ENCODE measurements around the gene PPIP5K1. TPM values are rescaled to one million over a fixed set of nuclear protein-coding genes. Genes with fewer than 3 reads are reported as not detected.

Gene PPIP5K1
- total RNA-seq, 1 donor from 2014 or later: 62.4 TPM

- H3K27ac Mint-ChIP-seq: peak overlapping the region; percentile 89
- no peaks in the 10 kb centered on the region for H3K9me3 Mint-ChIP-seq
- H3K4me1 Mint-ChIP-seq (ENCODE audit: low read depth): peaks cover 47% of the 10 kb centered on the region
- DNase-seq (ENCODE audit: low spot score): peak; percentile 99
- peak overlapping the region; percentile 89 for H3K4me3 Mint-ChIP-seq (ENCODE audit: low read depth)
- peaks cover 12% of the 10 kb centered on the region for H3K27me3 Mint-ChIP-seq (ENCODE audit: low read depth)
- peaks cover 6% of the 10 kb centered on the region for H3K36me3 Mint-ChIP-seq (ENCODE audit: low read depth)
- intact Hi-C loops (cut with micrococcal nuclease): loop anchor here (1.0 to 2.0 kb wide), 3 partner anchors 17 to 180 kb away; partner anchors contain the start of genes LCMT2 and TP53BP1
Measured at GRCh38 chr15:43510200-43511011, 79.6 kb downstream of the PPIP5K1 start.

GRCh38 chr15:43509660-43510199, 80.3 kb downstream of the PPIP5K1 start:
- Mint-ChIP-seq H3K4me3 (ENCODE audit: low read depth) (peak overlapping the region; percentile 89), H3K27ac (peak overlapping the region; percentile 89), H3K4me1 (ENCODE audit: low read depth) (peaks cover 45% of the 10 kb centered on the region), H3K27me3 (ENCODE audit: low read depth) (peaks cover 12% of the 10 kb centered on the region), H3K9me3 (no peaks in the 10 kb centered on the region), H3K36me3 (ENCODE audit: low read depth) (peaks cover 6% of the 10 kb centered on the region)
- intact Hi-C loops (cut with micrococcal nuclease): loop anchor here (1.0 to 2.0 kb wide), 3 partner anchors 16 to 179 kb away; partner anchors contain the start of genes LCMT2 and TP53BP1
- DNase-seq (ENCODE audit: low spot score): no peak

DNA sequence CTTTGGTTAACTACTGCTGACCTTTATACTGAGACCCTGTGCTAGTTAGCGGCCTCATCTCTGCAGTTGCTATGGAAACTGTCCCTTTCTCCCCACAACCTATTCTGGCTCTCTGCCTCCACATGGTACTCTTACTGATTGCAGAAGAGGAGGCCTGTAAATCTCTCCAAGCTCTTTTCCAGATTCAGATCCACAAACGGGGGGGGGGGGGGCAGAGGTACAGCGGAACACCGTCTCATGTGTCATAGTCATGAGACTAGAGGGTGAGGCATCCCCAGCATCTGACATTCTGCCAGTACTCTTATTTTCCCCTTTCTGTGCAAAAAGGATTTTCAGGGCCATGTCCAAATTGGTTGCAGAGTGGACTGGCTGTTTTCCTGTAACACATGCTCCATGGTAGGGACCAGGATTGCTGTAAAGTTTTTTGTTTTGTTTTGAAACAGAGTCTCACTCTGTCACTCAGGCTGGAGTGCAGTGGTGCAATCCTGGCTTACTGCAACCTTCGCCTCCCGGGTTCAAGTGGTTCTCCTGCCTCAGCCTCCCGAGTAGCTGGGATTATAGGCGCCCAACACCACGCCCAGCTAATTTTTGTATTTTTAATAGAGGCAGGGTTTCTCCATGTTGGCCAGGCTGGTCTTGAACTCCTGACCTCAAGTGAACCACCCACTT, 80.9 kb downstream of the PPIP5K1 start:
- H3K9me3 Mint-ChIP-seq: no peaks in the 10 kb centered on the region
- intact Hi-C loops (cut with micrococcal nuclease): no loop called here
- peaks cover 12% of the 10 kb centered on the region for H3K27me3 Mint-ChIP-seq (ENCODE audit: low read depth)
- DNase-seq (ENCODE audit: low spot score): no peak
- H3K4me3 Mint-ChIP-seq (ENCODE audit: low read depth): peak overlapping the region; percentile 89
- no peak overlapping the region for H3K27ac Mint-ChIP-seq
- H3K36me3 Mint-ChIP-seq (ENCODE audit: low read depth): peaks cover 6% of the 10 kb centered on the region
- peaks cover 39% of the 10 kb centered on the region for H3K4me1 Mint-ChIP-seq (ENCODE audit: low read depth)

GRCh38 chr15:43508421-43508820, 81.6 kb downstream of the PPIP5K1 start:
- no peaks in the 10 kb centered on the region for H3K9me3 Mint-ChIP-seq
- H3K4me3 Mint-ChIP-seq (ENCODE audit: low read depth): peak overlapping the region; percentile 28
- no peak for DNase-seq (ENCODE audit: low spot score)
- H3K36me3 Mint-ChIP-seq (ENCODE audit: low read depth): peaks cover 6% of the 10 kb centered on the region
- intact Hi-C loops (cut with micrococcal nuclease): no loop called here
- peaks cover 32% of the 10 kb centered on the region for H3K4me1 Mint-ChIP-seq (ENCODE audit: low read depth)
- H3K27me3 Mint-ChIP-seq (ENCODE audit: low read depth): peaks cover 12% of the 10 kb centered on the region
- H3K27ac Mint-ChIP-seq: no peak overlapping the region

DNA sequence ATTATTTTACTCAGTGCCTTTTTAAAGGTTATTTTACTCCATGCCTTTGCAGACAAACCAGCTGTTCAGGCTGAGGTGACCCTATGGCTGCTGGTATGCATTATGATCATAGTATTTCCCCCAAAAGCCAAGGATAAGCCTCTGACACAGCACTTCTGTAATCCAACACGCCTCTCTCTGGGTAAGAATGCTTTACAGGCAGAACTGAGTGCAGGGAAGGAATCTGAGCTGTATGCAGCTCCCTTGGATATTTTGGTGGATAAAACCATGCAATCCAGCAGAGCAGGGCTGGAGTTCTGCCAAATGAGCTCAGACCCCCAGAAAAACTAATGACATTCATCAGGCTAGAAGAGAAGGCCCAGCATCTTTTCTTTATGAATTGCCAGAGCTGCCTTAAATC, 84.3 kb downstream of the PPIP5K1 start:
- Mint-ChIP-seq H3K4me3 (ENCODE audit: low read depth) (no peak overlapping the region), H3K27ac (no peak overlapping the region), H3K27me3 (ENCODE audit: low read depth) (no peaks in the 10 kb centered on the region), H3K9me3 (no peaks in the 10 kb centered on the region), H3K4me1 (ENCODE audit: low read depth) (peaks cover 16% of the 10 kb centered on the region), H3K36me3 (ENCODE audit: low read depth) (no peaks in the 10 kb centered on the region)
- no peak for DNase-seq (ENCODE audit: low spot score)
- intact Hi-C loops (cut with micrococcal nuclease): no loop called here

- Mint-ChIP-seq H3K9me3 (no peaks in the 10 kb centered on the region), H3K27ac (no peak overlapping the region), H3K4me1 (ENCODE audit: low read depth) (peaks cover 9% of the 10 kb centered on the region), H3K27me3 (ENCODE audit: low read depth) (no peaks in the 10 kb centered on the region), H3K36me3 (ENCODE audit: low read depth) (peaks cover 3% of the 10 kb centered on the region), H3K4me3 (ENCODE audit: low read depth) (no peak overlapping the region)
- DNase-seq (ENCODE audit: low spot score): no peak
- intact Hi-C loops (cut with micrococcal nuclease): no loop called here
Measured at GRCh38 chr15:43499635-43500034, 90.4 kb downstream of the PPIP5K1 start.

GRCh38 chr15:43498990-43499389, 91.0 kb downstream of the PPIP5K1 start:
- Mint-ChIP-seq H3K27me3 (ENCODE audit: low read depth) (no peaks in the 10 kb centered on the region), H3K4me3 (ENCODE audit: low read depth) (no peak overlapping the region), H3K4me1 (ENCODE audit: low read depth) (peaks cover 10% of the 10 kb centered on the region), H3K9me3 (no peaks in the 10 kb centered on the region), H3K27ac (no peak overlapping the region), H3K36me3 (ENCODE audit: low read depth) (peaks cover 3% of the 10 kb centered on the region)
- intact Hi-C loops (cut with micrococcal nuclease): no loop called here
- DNase-seq (ENCODE audit: low spot score): no peak

- no peak overlapping the region for H3K27ac Mint-ChIP-seq
- DNase-seq (ENCODE audit: low spot score): no peak
- no peaks in the 10 kb centered on the region for H3K9me3 Mint-ChIP-seq
- peaks cover 32% of the 10 kb centered on the region for H3K36me3 Mint-ChIP-seq (ENCODE audit: low read depth)
- peaks cover 25% of the 10 kb centered on the region for H3K4me1 Mint-ChIP-seq (ENCODE audit: low read depth)
- peak overlapping the region; percentile 96 for H3K4me3 Mint-ChIP-seq (ENCODE audit: low read depth)
- intact Hi-C loops (cut with micrococcal nuclease): loop anchor here (1.0 kb wide), 1 partner anchor 16 kb away; no protein-coding TSS in a partner anchor
- H3K27me3 Mint-ChIP-seq (ENCODE audit: low read depth): no peaks in the 10 kb centered on the region
Measured at GRCh38 chr15:43493703-43494472, 96.1 kb downstream of the PPIP5K1 start.

GRCh38 chr15:43492673-43493601, 97.1 kb downstream of the PPIP5K1 start, which contains the start of gene TP53BP1:
TSS of gene TP53BP1 (minus strand) at chr15:43493156. CDS start at chr15:43493043, 113 bp downstream.
- intact Hi-C loops (cut with micrococcal nuclease): loop anchor here (1.0 kb wide), 1 partner anchor 17 kb away; no protein-coding TSS in a partner anchor
- peak; percentile 94 for DNase-seq (ENCODE audit: low spot score)
- Mint-ChIP-seq H3K4me1 (ENCODE audit: low read depth) (peaks cover 25% of the 10 kb centered on the region), H3K9me3 (no peaks in the 10 kb centered on the region), H3K36me3 (ENCODE audit: low read depth) (peaks cover 39% of the 10 kb centered on the region), H3K27ac (peak within 1 kb of the TSS; percentile 95), H3K27me3 (ENCODE audit: low read depth) (no peaks in the 10 kb centered on the region), H3K4me3 (ENCODE audit: low read depth) (peak within 1 kb of the TSS; percentile 96)

GRCh38 chr15:43492266-43492665, 97.7 kb downstream of the PPIP5K1 start:
- H3K9me3 Mint-ChIP-seq: no peaks in the 10 kb centered on the region
- intact Hi-C loops (cut with micrococcal nuclease): no loop called here
- H3K27ac Mint-ChIP-seq: peak overlapping the region; percentile 95
- H3K27me3 Mint-ChIP-seq (ENCODE audit: low read depth): no peaks in the 10 kb centered on the region
- peak overlapping the region; percentile 96 for H3K4me3 Mint-ChIP-seq (ENCODE audit: low read depth)
- H3K36me3 Mint-ChIP-seq (ENCODE audit: low read depth): peaks cover 39% of the 10 kb centered on the region
- H3K4me1 Mint-ChIP-seq (ENCODE audit: low read depth): peaks cover 25% of the 10 kb centered on the region
- no peak for DNase-seq (ENCODE audit: low spot score)

- H3K27me3 Mint-ChIP-seq (ENCODE audit: low read depth): no peaks in the 10 kb centered on the region
- H3K4me3 Mint-ChIP-seq (ENCODE audit: low read depth): no peak overlapping the region
- no peaks in the 10 kb centered on the region for H3K9me3 Mint-ChIP-seq
- intact Hi-C loops (cut with micrococcal nuclease): no loop called here
- H3K36me3 Mint-ChIP-seq (ENCODE audit: low read depth): peaks cover 43% of the 10 kb centered on the region
- peak overlapping the region; percentile 6 for H3K27ac Mint-ChIP-seq
- peaks cover 27% of the 10 kb centered on the region for H3K4me1 Mint-ChIP-seq (ENCODE audit: low read depth)
- DNase-seq (ENCODE audit: low spot score): no peak
Measured at GRCh38 chr15:43489191-43489590, 100.8 kb downstream of the PPIP5K1 start.

Data from activated T-helper 2 cell treated with anti-CD3 and anti-CD28 coated beads, Interferon-gamma antibody, Interleukin-2, Interleukin-4, amounts not matched to agents 10 μg/mL and 5 μg/mL and 100 μg/mL, durations not matched to agents 14 hours and 24 hours and 36 hours (primary cell).